Measurements from ENCODE around the gene REEP6. TPM values are rescaled to one million over a fixed set of nuclear protein-coding genes. Genes with fewer than 3 reads are reported as not detected.
A peak's percentile ranks its signal among the peaks of the same experiment; 100 is the strongest.

Gene REEP6
- total and polyA plus RNA-seq, 12 donors: 16.5 to 205 (median 115) TPM

- Histone ChIP-seq H3K4me1 (replicated peaks in 1 of 2) (peaks cover 25 to 29% of the 10 kb centered on the region in 2 donors), H3K4me3 (peak within 1 kb of the TSS in 2 of 4 donors; percentile 44 to 66), H3K27ac (peak within 1 kb of the TSS in 4 of 5 donors; percentile 38 to 86 (median 74)), H3K9me3 (replicated peaks in 1 of 3) (no peaks in the 10 kb centered on the region), H3K27me3 (no peaks in the 10 kb centered on the region), H3K36me3 (replicated peaks in 1 of 2) (no peaks in the 10 kb centered on the region)
- no peak for TF ChIP-seq POLR2A (IDR thresholded peaks at IDR 0.05)
- TF ChIP-seq CTCF (IDR thresholded peaks at IDR 0.05): no peak
- DNase-seq: peak; percentile 98 to 100 (median 99)
- WGBS, 4 donors: 0 to 1% (median 1%) methylated on average over 24 to 74 of the region's 74 CpGs
- intact Hi-C loops (cut with DNase I): no loop called here
These were observed 469 bp upstream of the REEP6 start, which contains the start of gene PCSK4 for GRCh38 chr19:1490311-1491113. PCSK4 (minus strand) TSS chr19:1490350; CDS start chr19:1490346, 4 bp downstream.

GRCh38 chr19:1491849-1492170, 829 bp downstream of the REEP6 start:
- H3K27ac ChIP-seq: peak overlapping the region in 4 of 5 donors; percentile 68 to 86 (median 76)
- H3K36me3 ChIP-seq (replicated peaks in 1 of 2): no peaks in the 10 kb centered on the region
- intact Hi-C loops (cut with DNase I): no loop called here
- H3K9me3 ChIP-seq (replicated peaks in 1 of 3): no peaks in the 10 kb centered on the region
- H3K27me3 ChIP-seq: no peaks in the 10 kb centered on the region
- peaks cover 25 to 29% of the 10 kb centered on the region in 2 donors for H3K4me1 ChIP-seq (replicated peaks in 1 of 2)
- H3K4me3 ChIP-seq: peak overlapping the region in 2 of 4 donors; percentile 44 to 65
- TF ChIP-seq POLR2A (IDR thresholded peaks at IDR 0.05) (no peak), CTCF (IDR thresholded peaks at IDR 0.05) (no peak)
- peak in 4 of 7 donors; percentile 47 to 65 (median 58) for DNase-seq
- WGBS, 4 donors: 35 to 53% (median 47%) methylated on average over 9 to 12 of the region's 12 CpGs

DNA sequence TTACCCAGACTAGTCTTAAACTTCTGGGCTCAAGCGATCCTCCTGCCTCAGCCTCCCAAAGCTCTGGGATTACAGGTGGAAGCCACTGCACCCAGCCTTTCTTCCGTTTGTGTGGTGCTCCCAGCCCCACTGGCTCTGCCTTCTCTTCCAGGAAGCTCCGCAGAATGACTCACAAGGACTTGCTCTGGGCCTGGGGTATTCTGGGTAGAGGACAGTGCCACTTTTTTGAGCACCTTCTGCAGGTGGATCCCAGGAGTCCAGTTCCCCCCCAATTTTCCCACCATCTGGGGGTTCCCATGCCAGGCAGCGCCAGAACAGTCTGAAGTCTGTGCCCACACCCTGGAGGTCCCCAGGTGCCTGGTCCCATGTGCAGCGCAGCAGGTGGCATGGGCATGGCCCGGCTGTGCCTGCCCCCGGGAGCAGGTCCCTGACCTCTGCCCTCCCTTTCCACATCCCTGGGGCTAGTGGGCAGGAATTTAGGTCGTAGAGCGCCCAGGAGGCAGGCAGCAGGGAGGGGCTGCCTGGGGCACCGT, 1.6 kb downstream of the REEP6 start:
- Histone ChIP-seq H3K4me3 (peak overlapping the region in 1 of 4 donors; percentile 65), H3K36me3 (replicated peaks in 1 of 2) (no peaks in the 10 kb centered on the region), H3K4me1 (replicated peaks in 1 of 2) (peaks cover 25 to 29% of the 10 kb centered on the region in 2 donors), H3K27me3 (no peaks in the 10 kb centered on the region), H3K27ac (peak overlapping the region in 4 of 5 donors; percentile 68 to 86 (median 76)), H3K9me3 (replicated peaks in 1 of 3) (no peaks in the 10 kb centered on the region)
- TF ChIP-seq POLR2A (IDR thresholded peaks at IDR 0.05) (peak in 1 of 2 donors; percentile 70), CTCF (IDR thresholded peaks at IDR 0.05) (no peak)
- peak in 5 of 7 donors; percentile 69 to 80 (median 73) for DNase-seq
- 21 to 38% (median 32%) methylated on average over 3 to 10 of the region's 10 CpGs for WGBS, 4 donors
- intact Hi-C loops (cut with DNase I): no loop called here

DNA sequence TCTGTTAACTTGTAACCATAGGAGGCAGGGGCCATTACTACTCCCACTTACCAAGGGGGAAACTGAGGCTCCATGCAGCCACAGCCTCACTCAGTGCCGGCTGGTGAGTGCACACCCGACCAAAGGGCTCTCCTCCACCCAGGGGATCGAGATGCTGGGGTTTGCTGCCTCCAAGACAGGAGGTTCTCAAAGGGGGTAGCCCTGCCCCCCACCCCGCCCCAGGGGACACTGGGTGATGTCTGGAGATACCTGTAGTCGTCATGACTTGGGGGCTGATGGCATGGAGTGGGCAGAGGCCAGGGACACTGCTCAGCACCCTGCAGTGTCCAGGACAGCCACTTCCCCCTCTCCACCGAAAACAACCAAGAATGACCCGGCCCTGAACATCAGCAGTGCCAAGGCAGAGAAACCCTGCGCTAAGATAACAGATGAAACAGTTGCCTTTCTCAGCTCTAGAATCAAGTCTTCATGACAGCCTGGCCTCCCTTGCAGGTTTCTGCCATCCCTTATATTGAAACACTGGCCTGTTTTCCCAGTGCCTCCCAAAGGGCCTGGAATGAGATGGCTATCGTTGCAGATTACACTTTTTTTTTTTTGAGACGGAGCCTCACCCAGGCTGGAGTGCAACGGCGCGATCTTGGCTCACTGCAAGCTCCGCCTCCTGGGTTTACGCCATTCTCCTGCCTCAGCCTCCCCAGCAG, 3.3 kb downstream of the REEP6 start:
- TF ChIP-seq POLR2A (IDR thresholded peaks at IDR 0.05) (no peak), CTCF (IDR thresholded peaks at IDR 0.05) (no peak)
- Histone ChIP-seq H3K4me3 (no peak overlapping the region), H3K9me3 (replicated peaks in 1 of 3) (no peaks in the 10 kb centered on the region), H3K4me1 (replicated peaks in 1 of 2) (peaks cover 25 to 29% of the 10 kb centered on the region in 2 donors), H3K36me3 (replicated peaks in 1 of 2) (no peaks in the 10 kb centered on the region), H3K27me3 (no peaks in the 10 kb centered on the region), H3K27ac (peak overlapping the region in 1 of 5 donors; percentile 1)
- 63 to 66% (median 64%) methylated on average over 8 to 15 of the region's 15 CpGs for WGBS, 4 donors
- intact Hi-C loops (cut with DNase I): no loop called here
- peak in 1 of 7 donors; percentile 35 for DNase-seq

Data from adrenal gland (tissue), 12 donors.